ENCODE results near the gene FAT4.

FAT4 gene

GRCh38 chr4:125360727-125361126, 46.0 kb downstream of the FAT4 start:
- Histone ChIP-seq H2AFZ (ENCODE audit: low read depth, low read length) (no peak overlapping the region), H3K9ac (ENCODE audit: low read length) (no peak overlapping the region), H3K9me3 (ENCODE audit: insufficient read depth, low read length) (no peaks in the 10 kb centered on the region), H3K4me3 (ENCODE audit: low read length) (no peak overlapping the region), H3K36me3 (replicated peaks; ENCODE audit: low read depth, low read length) (no peaks in the 10 kb centered on the region), H3K27me3 (ENCODE audit: low read depth, low read length) (no peaks in the 10 kb centered on the region), H3K79me2 (ENCODE audit: low read length) (no peaks in the 10 kb centered on the region), H3K4me1 (ENCODE audit: low read length) (no peaks in the 10 kb centered on the region), H3K27ac (ENCODE audit: low read length) (no peak overlapping the region), H4K20me1 (ENCODE audit: insufficient read depth, low read length) (no peaks in the 10 kb centered on the region), H3K4me2 (ENCODE audit: low read length) (no peak overlapping the region)
- no peak for TF ChIP-seq CTCF (IDR thresholded peaks at IDR 0.05; ENCODE audit: low read depth, low read length)
- TF ChIP-seq EZH2phosphoT487 (IDR thresholded peaks at IDR 0.05; ENCODE audit: low read depth): no peak
